GM12873 (cell line): ENCODE data around the gene TRERF1.

Source experiments
- CTCF ChIP-seq: IDR thresholded peaks from 2 replicates; pipeline ENCODE4 v1.5.1; 2012; ENCODE audit warnings: low read depth, mild to moderate bottlenecking, moderate library complexity, low read length, control low read depth; ENCODE audit not compliant: insufficient read depth; ENCODE audit errors: missing control alignments

TRERF1 gene

GRCh38 chr6:42400061-42400760 lies 51.5 kb downstream of the TRERF1 start:
- no peak for TF ChIP-seq CTCF

GRCh38 chr6:42396720-42397119 lies 55.0 kb downstream of the TRERF1 start:
- peak; percentile 23 for TF ChIP-seq CTCF

GRCh38 chr6:42394881-42395620 lies 56.7 kb downstream of the TRERF1 start:
- no peak for TF ChIP-seq CTCF

GRCh38 chr6:42394151-42394550 lies 57.6 kb downstream of the TRERF1 start:
- no peak for TF ChIP-seq CTCF

- TF ChIP-seq CTCF, result no peak
Measured at GRCh38 chr6:42393339-42393738, 58.4 kb downstream of the TRERF1 start.

- TF ChIP-seq CTCF, result no peak
Measured at GRCh38 chr6:42392833-42393232, 58.9 kb downstream of the TRERF1 start.

GRCh38 chr6:42391441-42391840 lies 60.3 kb downstream of the TRERF1 start:
- TF ChIP-seq CTCF, result no peak
